Stimulated activated CD8-positive, alpha-beta memory T cell treated with anti-CD3 and anti-CD28 coated beads, Interleukin-4, amount 100 ng/mL, for 1 hour (primary cell): Measurements from ENCODE around the gene SSH3.

Source experiments
- DNase-seq, 2 donors: peaks; one replicate each; pipeline ENCODE4 v3.0.0-alpha.2; 2020; ENCODE audit warnings: low read depth in 2 of 2, low spot score in 1 of 2

Gene SSH3

DNA sequence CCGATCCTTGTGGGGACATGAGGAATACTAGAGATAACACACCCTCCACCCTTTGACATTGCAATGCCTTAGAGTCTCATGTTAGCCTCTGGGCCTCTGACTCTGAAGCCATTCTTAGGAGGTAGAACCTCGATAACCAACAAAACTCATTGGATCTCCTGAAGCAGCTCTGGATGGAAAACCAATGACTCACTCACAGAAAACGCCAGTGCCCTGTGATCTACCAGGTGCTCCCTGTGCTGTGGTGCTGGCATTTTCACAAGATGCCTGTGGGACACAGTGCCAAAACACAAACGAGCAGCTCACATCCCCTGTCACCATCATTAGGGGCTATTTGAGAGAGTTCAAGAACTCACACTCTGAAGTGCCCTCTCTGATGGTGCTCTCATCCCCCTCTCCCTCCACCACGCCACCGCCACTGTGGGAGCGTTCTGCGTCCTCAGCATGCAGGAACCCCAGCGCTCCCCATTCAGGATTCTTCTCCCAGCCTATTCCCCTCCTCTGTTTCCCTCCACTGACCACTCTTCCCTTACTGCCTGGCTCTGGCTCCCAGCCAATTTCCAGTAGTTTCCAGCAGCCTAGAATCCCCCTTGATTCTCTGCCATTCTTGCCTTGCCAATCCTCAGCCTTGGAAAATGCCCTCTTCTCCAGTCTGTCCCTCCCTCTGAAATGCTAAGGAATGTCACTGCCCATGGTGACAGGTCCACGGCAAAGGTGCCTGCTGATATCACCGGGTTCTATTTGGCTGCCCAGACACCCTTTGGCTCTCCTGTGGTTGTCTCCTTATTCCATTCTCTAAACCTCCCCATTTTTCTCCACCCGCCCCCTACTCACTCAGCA, 54.7 kb downstream of the SSH3 start:
- no peak for DNase-seq
